ENCODE results near the gene CRACR2A. TPM values are rescaled to one million over a fixed set of nuclear protein-coding genes. Genes with fewer than 3 reads are reported as not detected.

The CRACR2A gene
- total RNA-seq, 1 experiment from 2014 or later = 0.92 TPM

GRCh38 chr12:3677609-3678008 is 75.3 kb downstream of the CRACR2A start:
- BruUV-seq (replicated peaks) = no TSS peak
- Histone ChIP-seq H3K27ac (ENCODE audit: low read length) (no peak overlapping the region), H3K9me3 (ENCODE audit: control insufficient read depth, insufficient read depth, low read depth, low read length) (no peaks in the 10 kb centered on the region), H3K4me3 (ENCODE audit: low read depth in 2 of 2, low read length in 2 of 2) (no peak overlapping the region), H3K36me3 (ENCODE audit: control insufficient read depth, insufficient read depth, low read length) (no peaks in the 10 kb centered on the region), H3K27me3 (ENCODE audit: control insufficient read depth, insufficient read depth, low read length) (no peaks in the 10 kb centered on the region), H3K4me1 (ENCODE audit: control insufficient read depth, insufficient read depth, low read length) (no peaks in the 10 kb centered on the region)
- TF ChIP-seq, protein P1, sequence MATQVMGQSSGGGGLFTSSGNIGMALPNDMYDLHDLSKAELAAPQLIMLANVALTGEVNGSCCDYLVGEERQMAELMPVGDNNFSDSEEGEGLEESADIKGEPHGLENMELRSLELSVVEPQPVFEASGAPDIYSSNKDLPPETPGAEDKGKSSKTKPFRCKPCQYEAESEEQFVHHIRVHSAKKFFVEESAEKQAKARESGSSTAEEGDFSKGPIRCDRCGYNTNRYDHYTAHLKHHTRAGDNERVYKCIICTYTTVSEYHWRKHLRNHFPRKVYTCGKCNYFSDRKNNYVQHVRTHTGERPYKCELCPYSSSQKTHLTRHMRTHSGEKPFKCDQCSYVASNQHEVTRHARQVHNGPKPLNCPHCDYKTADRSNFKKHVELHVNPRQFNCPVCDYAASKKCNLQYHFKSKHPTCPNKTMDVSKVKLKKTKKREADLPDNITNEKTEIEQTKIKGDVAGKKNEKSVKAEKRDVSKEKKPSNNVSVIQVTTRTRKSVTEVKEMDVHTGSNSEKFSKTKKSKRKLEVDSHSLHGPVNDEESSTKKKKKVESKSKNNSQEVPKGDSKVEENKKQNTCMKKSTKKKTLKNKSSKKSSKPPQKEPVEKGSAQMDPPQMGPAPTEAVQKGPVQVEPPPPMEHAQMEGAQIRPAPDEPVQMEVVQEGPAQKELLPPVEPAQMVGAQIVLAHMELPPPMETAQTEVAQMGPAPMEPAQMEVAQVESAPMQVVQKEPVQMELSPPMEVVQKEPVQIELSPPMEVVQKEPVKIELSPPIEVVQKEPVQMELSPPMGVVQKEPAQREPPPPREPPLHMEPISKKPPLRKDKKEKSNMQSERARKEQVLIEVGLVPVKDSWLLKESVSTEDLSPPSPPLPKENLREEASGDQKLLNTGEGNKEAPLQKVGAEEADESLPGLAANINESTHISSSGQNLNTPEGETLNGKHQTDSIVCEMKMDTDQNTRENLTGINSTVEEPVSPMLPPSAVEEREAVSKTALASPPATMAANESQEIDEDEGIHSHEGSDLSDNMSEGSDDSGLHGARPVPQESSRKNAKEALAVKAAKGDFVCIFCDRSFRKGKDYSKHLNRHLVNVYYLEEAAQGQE (IDR thresholded peaks at IDR 0.05; ENCODE audit: insufficient read depth in 1 of 2, low read depth in 2 of 2, low read length in 1 of 2) = no peak
- TF ChIP-seq POLR2AphosphoS5 (IDR thresholded peaks at IDR 0.05; ENCODE audit: low read depth, low read length) = no peak
- TF ChIP-seq, protein P2, sequence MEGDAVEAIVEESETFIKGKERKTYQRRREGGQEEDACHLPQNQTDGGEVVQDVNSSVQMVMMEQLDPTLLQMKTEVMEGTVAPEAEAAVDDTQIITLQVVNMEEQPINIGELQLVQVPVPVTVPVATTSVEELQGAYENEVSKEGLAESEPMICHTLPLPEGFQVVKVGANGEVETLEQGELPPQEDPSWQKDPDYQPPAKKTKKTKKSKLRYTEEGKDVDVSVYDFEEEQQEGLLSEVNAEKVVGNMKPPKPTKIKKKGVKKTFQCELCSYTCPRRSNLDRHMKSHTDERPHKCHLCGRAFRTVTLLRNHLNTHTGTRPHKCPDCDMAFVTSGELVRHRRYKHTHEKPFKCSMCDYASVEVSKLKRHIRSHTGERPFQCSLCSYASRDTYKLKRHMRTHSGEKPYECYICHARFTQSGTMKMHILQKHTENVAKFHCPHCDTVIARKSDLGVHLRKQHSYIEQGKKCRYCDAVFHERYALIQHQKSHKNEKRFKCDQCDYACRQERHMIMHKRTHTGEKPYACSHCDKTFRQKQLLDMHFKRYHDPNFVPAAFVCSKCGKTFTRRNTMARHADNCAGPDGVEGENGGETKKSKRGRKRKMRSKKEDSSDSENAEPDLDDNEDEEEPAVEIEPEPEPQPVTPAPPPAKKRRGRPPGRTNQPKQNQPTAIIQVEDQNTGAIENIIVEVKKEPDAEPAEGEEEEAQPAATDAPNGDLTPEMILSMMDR (IDR thresholded peaks at IDR 0.05) = no peak
- no peak for TF ChIP-seq SIN3A (IDR thresholded peaks at IDR 0.05; ENCODE audit: borderline replicate concordance, insufficient read depth, low read depth, low read length)
- TF ChIP-seq TCF7L2 (IDR thresholded peaks at IDR 0.05; ENCODE audit: low read depth, low read length) = no peak
- CTCF ChIA-PET = no interaction called here
- POLR2A ChIA-PET = no interaction called here
- DNase-seq (ENCODE audit: low read depth, low spot score) (no peak), ATAC-seq (no peak)
- intact Hi-C loops (cut with micrococcal nuclease; ENCODE audit: unreplicated experiment) = no loop called here
- in situ Hi-C loops (cut with HindIII; ENCODE audit: low pct_unique_long_range_greater_than_20kb, low sequenced_read_pairs) = no loop called here

DNA sequence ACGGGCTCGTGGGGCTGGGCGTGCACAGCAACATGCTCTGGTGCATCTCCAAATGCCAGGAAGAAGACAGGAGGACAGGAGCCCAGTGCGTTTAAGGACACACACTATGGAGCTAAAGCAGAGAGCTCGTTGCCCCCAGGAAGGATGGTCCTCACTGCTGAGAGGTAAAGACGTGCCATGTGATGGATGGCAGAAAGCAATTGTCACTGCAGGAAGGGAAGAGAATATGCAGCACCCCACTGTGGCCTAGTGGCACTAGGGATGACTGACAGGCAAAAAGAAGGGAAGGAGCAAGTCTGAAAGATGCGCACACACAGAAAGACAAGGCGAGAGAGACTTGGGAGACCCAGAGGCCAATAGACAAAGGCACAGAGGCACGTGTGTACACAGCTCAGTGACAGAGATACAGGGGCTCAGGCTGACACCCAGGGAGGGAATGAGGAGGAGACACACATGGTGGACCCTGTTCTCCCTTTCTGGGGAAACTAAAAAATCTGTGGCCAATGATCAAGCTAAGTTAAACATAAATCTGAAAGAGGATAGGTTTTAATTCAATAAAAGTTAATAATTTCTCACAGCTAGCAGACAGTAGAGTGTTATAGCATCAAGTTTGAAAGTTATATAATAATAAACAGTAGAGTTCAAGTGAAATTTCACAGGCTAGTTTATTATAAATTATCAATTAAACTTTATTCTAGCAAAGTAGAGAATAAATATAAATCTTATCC is 78.8 kb downstream of the CRACR2A start:
- H3K9me3 ChIP-seq (ENCODE audit: control insufficient read depth, insufficient read depth, low read depth, low read length) = no peaks in the 10 kb centered on the region
- ATAC-seq (no peak), DNase-seq (ENCODE audit: low read depth, low spot score) (no peak)
- in situ Hi-C loops (cut with HindIII; ENCODE audit: low pct_unique_long_range_greater_than_20kb, low sequenced_read_pairs) = no loop called here
- BruUV-seq (replicated peaks) = no TSS peak
- TF ChIP-seq SIN3A (IDR thresholded peaks at IDR 0.05; ENCODE audit: borderline replicate concordance, insufficient read depth, low read depth, low read length) (no peak), TCF7L2 (IDR thresholded peaks at IDR 0.05; ENCODE audit: low read depth, low read length) (no peak), POLR2AphosphoS5 (IDR thresholded peaks at IDR 0.05; ENCODE audit: low read depth, low read length) (no peak)
- TF ChIP-seq, protein P1 (IDR thresholded peaks at IDR 0.05; ENCODE audit: insufficient read depth in 1 of 2, low read depth in 2 of 2, low read length in 1 of 2) = no peak
- TF ChIP-seq, protein P2 (IDR thresholded peaks at IDR 0.05) = no peak
- no peaks in the 10 kb centered on the region for H3K4me1 ChIP-seq (ENCODE audit: control insufficient read depth, insufficient read depth, low read length)
- H3K36me3 ChIP-seq (ENCODE audit: control insufficient read depth, insufficient read depth, low read length) = no peaks in the 10 kb centered on the region
- no peak overlapping the region for H3K4me3 ChIP-seq (ENCODE audit: low read depth in 2 of 2, low read length in 2 of 2)
- POLR2A ChIA-PET = no interaction called here
- intact Hi-C loops (cut with micrococcal nuclease; ENCODE audit: unreplicated experiment) = no loop called here
- CTCF ChIA-PET = no interaction called here
- no peaks in the 10 kb centered on the region for H3K27me3 ChIP-seq (ENCODE audit: control insufficient read depth, insufficient read depth, low read length)
- H3K27ac ChIP-seq (ENCODE audit: low read length) = no peak overlapping the region

All from Panc1 (cell line).